PC-3 (cell line): Measurements from ENCODE around the gene C6orf52. TPM values are rescaled to one million over a fixed set of nuclear protein-coding genes. Genes with fewer than 3 reads are reported as not detected.
"Not testable (repeated sequence)": the region's sequence is repeated elsewhere in the genome, so short reads cannot be mapped to it uniquely, and the experiment has no call there.

Experiments
- ATAC-seq: fragments of 200-7000 bp; cut with Tn5 transposase; 2 replicates; pipeline ENCODE4 v1.9.1; 2020; ENCODE audit warnings: mild to moderate bottlenecking, moderate library complexity
- BruUV-seq: library from RNA; stranded (reverse); fragments of 400-500 nt; replicated peaks from 2 replicates; lab custom pipeline; 2021; lab: Mats Ljungman, UMichigan
- CTCF ChIA-PET: fragments of 300-600 bp; sonication (Branson Sonifier 250); formaldehyde crosslinking; loops from one replicate; lab custom pipeline; 2022; ENCODE audit warnings: antibody characterized with exemption; lab: Charles Lee
- POLR2A ChIA-PET: fragments of 300-600 bp; sonication (Branson Sonifier 250); formaldehyde crosslinking; loops from one replicate; lab custom pipeline; 2022; ENCODE audit warnings: antibody characterized with exemption; ENCODE audit not compliant: unreplicated experiment; lab: Charles Lee
- DNase-seq: peaks from one replicate; pipeline ENCODE4 v3.0.0-alpha.2; 2015
- H2AFZ ChIP-seq: fragments of 300-600 bp; sonication (generic); 2 replicates; pipeline ENCODE4 v1.6.0; 2016; ENCODE audit warnings: antibody characterized with exemption, low read length
- H3F3A ChIP-seq: fragments of 300-600 bp; sonication (generic); one replicate; pipeline ENCODE4 v1.6.0; 2017; ENCODE audit warnings: antibody characterized with exemption, low read length, control low read depth, mild to moderate bottlenecking; ENCODE audit not compliant: unreplicated experiment
- H3K27ac ChIP-seq: fragments of 300-600 bp; sonication (generic); 2 replicates; pipeline ENCODE4 v1.5.1; 2016; ENCODE audit warnings: mild to moderate bottlenecking, low read length
- H3K27me3 ChIP-seq: fragments of 300-600 bp; sonication (generic); 2 replicates; pipeline ENCODE4 v1.6.1; 2016; ENCODE audit warnings: low read length, mixed read lengths
- H3K36me3 ChIP-seq: fragments of 300-600 bp; sonication (generic); 2 replicates; pipeline ENCODE4 v1.6.1; 2016; ENCODE audit warnings: low read depth, mixed run types, low read length, mixed read lengths
- H3K4me1 ChIP-seq: fragments of 300-600 bp; sonication (generic); 2 replicates; pipeline ENCODE4 v1.5.1; 2016; ENCODE audit warnings: low read length; ENCODE audit not compliant: insufficient read depth
- H3K4me2 ChIP-seq: fragments of 300-600 bp; sonication (generic); 2 replicates; pipeline ENCODE4 v1.6.0; 2016; ENCODE audit warnings: low read length
- H3K4me3 ChIP-seq: fragments of 300-600 bp; sonication (generic); 2 replicates; pipeline ENCODE4 v1.5.1; 2016; ENCODE audit warnings: mild to moderate bottlenecking, low read length, mixed read lengths
- H3K79me2 ChIP-seq: fragments of 300-600 bp; sonication (generic); 2 replicates; pipeline ENCODE4 v1.6.1; 2017; ENCODE audit warnings: low read length, mixed read lengths
- H3K9ac ChIP-seq: fragments of 300-600 bp; sonication (generic); 2 replicates; pipeline ENCODE4 v1.6.0; 2016; ENCODE audit warnings: mild to moderate bottlenecking, low read length
- H3K9me2 ChIP-seq: fragments of 300-600 bp; sonication (generic); replicated peaks from 2 replicates; pipeline ENCODE4 v1.6.1; 2016; ENCODE audit warnings: mixed run types, low read length, mixed read lengths
- H3K9me3 ChIP-seq: fragments of 300-600 bp; sonication (generic); 2 replicates; pipeline ENCODE4 v1.6.1; 2016; ENCODE audit warnings: low read length, mixed read lengths
- H4K20me1 ChIP-seq: fragments of 300-600 bp; sonication (generic); 2 replicates; pipeline ENCODE4 v1.6.1; 2016; ENCODE audit warnings: low read length, mixed read lengths
- CTCF ChIP-seq: fragments of 300-600 bp; sonication (generic); conservative IDR thresholded peaks from 2 replicates; pipeline ENCODE4 v1.5.1; 2017; ENCODE audit warnings: antibody characterized with exemption, low read depth, mild to moderate bottlenecking, low read length
- EZH2 ChIP-seq: fragments of 300-600 bp; sonication (generic); IDR thresholded peaks from one replicate; pipeline ENCODE4 v1.6.1; 2017; ENCODE audit warnings: antibody characterized with exemption, mild to moderate bottlenecking, low read length; ENCODE audit not compliant: unreplicated experiment
- EZH2phosphoT487 ChIP-seq: fragments of 300-600 bp; sonication (generic); IDR thresholded peaks from 2 replicates; pipeline ENCODE4 v1.6.1; 2018; ENCODE audit warnings: mild to moderate bottlenecking, antibody characterized with exemption, low read length, borderline replicate concordance
- intact Hi-C: fragments of 100-400 bp; cut with micrococcal nuclease; formaldehyde crosslinking; loops from 2 replicates; pipeline ENCODE4 v1.9.0; 2023
- total RNA-seq: library from RNA; depleted of rRNA; stranded (reverse); fragments of >200 nt; gene quantifications from 2 replicates; pipeline ENCODE4 v1.2.3, GENCODE V29; 2014

Gene C6orf52
- total RNA-seq, 1 experiment from 2014 or later = 0.80 TPM

GRCh38 chr6:10662207-10662606, 32.2 kb downstream of the C6orf52 start:
- Histone ChIP-seq H3K4me3 (no peak overlapping the region), H3K27me3 (peaks cover 5% of the 10 kb centered on the region; the same call in 1 of the 2 replicates), H3K9ac (no peak overlapping the region), H3K27ac (no peak overlapping the region), H4K20me1 (no peaks in the 10 kb centered on the region), H3K79me2 (no peaks in the 10 kb centered on the region), H3K9me3 (no peaks in the 10 kb centered on the region), H3K4me1 (no peaks in the 10 kb centered on the region), H3K4me2 (no peak overlapping the region), H3K36me3 (no peaks in the 10 kb centered on the region), H2AFZ (no peak overlapping the region), H3F3A (no peaks in the 10 kb centered on the region), H3K9me2 (no peaks in the 10 kb centered on the region)
- no peak for ATAC-seq
- no TSS peak for BruUV-seq
- TF ChIP-seq EZH2 = no peak
- intact Hi-C loops = no loop called here
- ChIA-PET POLR2A (no interaction called here), CTCF (no interaction called here)
- no peak for DNase-seq

DNA sequence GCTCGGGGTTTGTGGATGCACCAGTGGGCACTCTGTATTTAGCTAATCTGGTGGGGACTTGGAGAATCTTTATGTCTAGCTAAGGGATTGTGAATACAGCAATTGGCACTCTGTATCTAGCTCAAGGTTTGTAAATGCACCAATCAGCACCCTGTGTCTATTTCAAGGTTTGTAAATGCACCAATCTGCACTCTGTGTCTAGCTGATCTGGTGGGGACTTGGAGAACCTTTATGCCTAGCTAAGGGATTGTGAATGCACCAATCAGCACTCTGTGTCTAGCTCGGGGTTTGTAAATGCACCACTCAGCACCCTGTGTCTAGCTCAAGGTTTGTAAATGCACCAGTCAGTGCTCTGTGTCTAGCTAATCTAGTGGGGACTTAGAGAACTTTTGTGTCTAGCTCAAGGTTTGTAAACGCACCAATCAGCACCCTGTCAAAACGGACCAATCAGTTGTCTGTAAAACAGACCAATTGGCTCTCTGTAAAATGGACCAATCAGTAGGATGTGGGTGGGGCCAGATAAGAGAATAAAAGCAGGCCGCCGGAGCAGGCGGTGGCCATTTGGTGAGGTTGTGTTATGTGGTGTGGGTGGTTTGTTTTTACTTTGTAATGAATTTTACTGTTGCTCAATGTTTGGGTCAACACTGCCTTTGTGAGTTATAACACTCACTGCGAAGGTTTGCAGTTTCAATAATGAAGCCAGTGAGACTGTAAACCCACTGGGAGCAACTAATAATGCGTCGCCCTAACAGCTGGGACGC, 33.8 kb downstream of the C6orf52 start:
- H3K9me3 ChIP-seq, H2AFZ ChIP-seq, CTCF ChIA-PET, intact Hi-C loops, H3K4me1 ChIP-seq, DNase-seq, H3K9me2 ChIP-seq, H3K4me2 ChIP-seq, H3K27me3 ChIP-seq, H3K27ac ChIP-seq, H4K20me1 ChIP-seq, H3K36me3 ChIP-seq, H3K4me3 ChIP-seq, H3K79me2 ChIP-seq, ATAC-seq, H3K9ac ChIP-seq, BruUV-seq, POLR2A ChIA-PET, H3F3A ChIP-seq: not testable (repeated sequence)

DNA sequence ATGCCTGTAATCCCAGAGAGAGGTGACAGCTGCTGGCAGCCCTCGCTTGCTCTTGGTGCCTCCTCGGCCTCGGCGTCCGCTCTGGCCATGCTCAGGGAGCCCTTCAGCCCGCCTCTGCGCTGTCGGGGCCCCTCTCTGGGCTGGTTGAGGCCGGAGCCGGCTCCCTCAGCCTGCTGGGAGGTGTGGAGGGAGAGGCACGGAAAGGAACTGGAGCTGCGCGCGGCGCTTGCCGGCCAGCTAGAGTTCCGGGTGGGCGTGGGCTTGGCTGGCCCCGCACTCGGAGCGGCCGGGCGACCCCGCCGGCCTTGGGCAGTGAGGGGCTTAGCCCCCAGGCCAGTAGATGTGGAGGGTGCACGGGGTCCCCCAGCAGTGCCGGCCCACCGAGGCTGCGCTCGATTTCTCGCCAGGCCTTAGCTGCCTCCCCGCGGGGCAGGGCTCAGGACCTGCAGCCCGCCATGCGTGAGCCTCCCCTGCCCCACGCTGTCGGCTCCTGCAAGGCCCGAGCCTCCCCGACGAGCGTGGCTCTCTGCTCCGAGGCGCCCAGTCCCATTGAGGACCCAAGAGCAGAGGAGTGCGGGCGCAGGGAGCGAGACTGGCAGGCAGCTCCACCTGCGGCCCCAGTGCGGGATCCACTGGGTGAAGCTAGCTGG, 34.6 kb downstream of the C6orf52 start:
- no peaks in the 10 kb centered on the region for H4K20me1 ChIP-seq
- BruUV-seq = no TSS peak
- CTCF ChIA-PET = no interaction called here

More for the DNA sequence above, 34.6 kb downstream of the C6orf52 start:
- Histone ChIP-seq H3K27me3 (peaks cover 5% of the 10 kb centered on the region; the same call in 1 of the 2 replicates), H3K79me2 (no peaks in the 10 kb centered on the region), H3F3A (no peaks in the 10 kb centered on the region), H3K4me3 (no peak overlapping the region), H3K36me3 (no peaks in the 10 kb centered on the region), H3K4me1 (no peaks in the 10 kb centered on the region), H2AFZ (no peak overlapping the region), H3K4me2 (no peak overlapping the region), H3K27ac (no peak overlapping the region), H3K9me2 (no peaks in the 10 kb centered on the region), H3K9me3 (no peaks in the 10 kb centered on the region), H3K9ac (no peak overlapping the region)
- DNase-seq = no peak
- no peak for TF ChIP-seq EZH2
- TF ChIP-seq CTCF = no peak
- no peak for TF ChIP-seq EZH2phosphoT487
- no peak for ATAC-seq
- POLR2A ChIA-PET = no interaction called here
- intact Hi-C loops = no loop called here
